Stimulated activated CD4-positive, alpha-beta T cell treated with anti-CD3 and anti-CD28 coated beads, Interleukin-1b, Interleukin-23, amount 100 ng/mL, for 1 hour (primary cell): Measurements from ENCODE around the gene OR10R2.

ENCODE experiments used
- DNase-seq, 2 donors: peaks; one replicate each; pipeline ENCODE4 v3.0.0-alpha.2; 2020; ENCODE audit warnings: low read depth in 2 of 2

Gene OR10R2

GRCh38 chr1:158527190-158527815, 55.3 kb downstream of the OR10R2 start:
- no peak for DNase-seq
